GM18507 (cell line): ENCODE data around the gene LGR6.

Source experiments
- DNase-seq: peaks from one replicate; pipeline ENCODE4 v3.0.0; 2011; ENCODE audit warnings: low read depth; ENCODE audit not compliant: insufficient read length; ENCODE audit errors: extremely low spot score
- FAIRE-seq: peaks from 2 replicates; lab custom pipeline; 2011; peaks lifted over from hg19 to GRCh38; lab: Jason Lieb, UNC

The LGR6 gene

GRCh38 chr1:202275061-202275770 lies 81.6 kb downstream of the LGR6 start:
- FAIRE-seq (no peak), DNase-seq (no peak)

GRCh38 chr1:202276081-202276715 lies 82.6 kb downstream of the LGR6 start:
- DNase-seq (no peak), FAIRE-seq (no peak)

- FAIRE-seq: no peak
- DNase-seq: no peak
These were observed 83.3 kb downstream of the LGR6 start for GRCh38 chr1:202276920-202277319.

GRCh38 chr1:202278751-202279150 lies 85.2 kb downstream of the LGR6 start:
- FAIRE-seq: no peak
- no peak for DNase-seq

- FAIRE-seq: no peak
- DNase-seq: no peak
These were observed 86.2 kb downstream of the LGR6 start for GRCh38 chr1:202279806-202280205.

- DNase-seq (no peak), FAIRE-seq (no peak)
These were observed 87.0 kb downstream of the LGR6 start for GRCh38 chr1:202280595-202280994.

- FAIRE-seq: no peak
- DNase-seq: no peak
These were observed 87.9 kb downstream of the LGR6 start for GRCh38 chr1:202281316-202282024.

GRCh38 chr1:202282025-202282371 lies 88.4 kb downstream of the LGR6 start:
- no peak for FAIRE-seq
- DNase-seq: no peak

- DNase-seq (no peak), FAIRE-seq (no peak)
These were observed 89.1 kb downstream of the LGR6 start for GRCh38 chr1:202282596-202283283.

- no peak for DNase-seq
- no peak for FAIRE-seq
These were observed 89.8 kb downstream of the LGR6 start for GRCh38 chr1:202283379-202283844.

GRCh38 chr1:202283991-202284390 lies 90.4 kb downstream of the LGR6 start:
- DNase-seq: no peak
- FAIRE-seq: no peak

- FAIRE-seq: no peak
- DNase-seq: no peak
These were observed 92.3 kb downstream of the LGR6 start for GRCh38 chr1:202285908-202286307.

- no peak for FAIRE-seq
- DNase-seq: no peak
These were observed 93.1 kb downstream of the LGR6 start for GRCh38 chr1:202286622-202287097.

GRCh38 chr1:202287196-202287595 lies 93.6 kb downstream of the LGR6 start:
- no peak for DNase-seq
- FAIRE-seq: no peak

GRCh38 chr1:202288177-202288576 lies 94.6 kb downstream of the LGR6 start:
- FAIRE-seq (no peak), DNase-seq (no peak)

- FAIRE-seq (no peak), DNase-seq (no peak)
These were observed 95.4 kb downstream of the LGR6 start for GRCh38 chr1:202289009-202289408.

- DNase-seq (no peak), FAIRE-seq (no peak)
These were observed 97.4 kb downstream of the LGR6 start for GRCh38 chr1:202291001-202291400.

- FAIRE-seq (no peak), DNase-seq (no peak)
These were observed 98.5 kb downstream of the LGR6 start for GRCh38 chr1:202291961-202292712.

- no peak for FAIRE-seq
- DNase-seq: no peak
These were observed 99.2 kb downstream of the LGR6 start for GRCh38 chr1:202292773-202293172.
